GM18520 (cell line): Measurements from ENCODE around the gene TMEM200A.
"Not testable (repeated sequence)": the region's sequence is repeated elsewhere in the genome, so short reads cannot be mapped to it uniquely, and the experiment has no call there.

Source experiments
- ATAC-seq: cut with Tn5 transposase; IDR thresholded peaks from one replicate; pipeline ENCODE4 v1.9.1; 2021; ENCODE audit not compliant: unreplicated experiment

The TMEM200A gene

DNA sequence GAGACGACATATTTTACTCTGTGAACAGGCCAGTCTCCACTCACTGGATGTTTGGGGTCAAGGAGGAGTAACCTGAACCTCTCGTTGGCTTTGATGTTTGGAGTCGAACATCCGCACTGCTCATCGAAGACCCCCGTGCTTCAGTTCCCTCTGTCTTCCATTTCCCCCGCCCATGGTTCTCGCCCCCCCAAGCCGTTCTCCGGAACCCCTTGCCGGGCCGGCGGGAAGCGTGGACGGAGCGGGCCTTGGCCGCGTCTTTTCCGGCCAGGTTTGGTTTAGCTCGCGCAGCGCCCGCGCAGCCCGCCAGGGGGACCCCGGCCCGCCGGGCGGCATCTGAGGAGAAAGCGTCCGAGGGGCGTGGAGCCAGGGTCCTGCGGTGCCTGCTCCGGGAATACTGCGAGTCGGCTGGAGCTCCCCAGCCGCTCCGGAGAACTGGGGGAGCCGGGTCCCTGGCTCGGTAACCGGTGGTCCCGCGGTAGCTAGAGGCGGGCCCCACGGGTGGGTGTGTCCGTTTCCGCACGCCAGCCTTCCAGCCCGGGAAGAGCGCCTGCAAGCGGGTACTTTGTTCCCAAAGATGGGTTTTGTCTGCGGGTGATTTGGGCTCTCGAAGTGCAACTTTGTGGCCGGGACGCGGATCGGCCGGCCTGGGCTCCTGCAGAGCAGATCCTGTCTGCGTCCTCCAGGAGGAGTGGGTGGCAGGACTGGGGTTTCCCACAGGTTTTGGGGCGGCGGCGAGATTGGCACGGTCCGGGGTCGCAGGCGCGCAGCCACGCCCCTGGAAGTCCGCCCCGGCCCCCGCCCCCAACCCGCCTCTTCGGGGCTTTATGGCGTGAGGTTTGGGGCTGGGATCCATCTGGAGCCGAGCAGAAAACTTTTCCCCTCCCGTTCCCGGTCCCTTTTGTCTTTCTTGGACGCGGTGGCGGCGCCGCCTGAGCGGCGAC is at the start of gene TMEM200A:
TSS of gene TMEM200A (plus strand) at position 852 of the 941 bp plus-strand sequence. CDS start 74,406 bp downstream, outside the sequence.
- ATAC-seq: no peak

DNA sequence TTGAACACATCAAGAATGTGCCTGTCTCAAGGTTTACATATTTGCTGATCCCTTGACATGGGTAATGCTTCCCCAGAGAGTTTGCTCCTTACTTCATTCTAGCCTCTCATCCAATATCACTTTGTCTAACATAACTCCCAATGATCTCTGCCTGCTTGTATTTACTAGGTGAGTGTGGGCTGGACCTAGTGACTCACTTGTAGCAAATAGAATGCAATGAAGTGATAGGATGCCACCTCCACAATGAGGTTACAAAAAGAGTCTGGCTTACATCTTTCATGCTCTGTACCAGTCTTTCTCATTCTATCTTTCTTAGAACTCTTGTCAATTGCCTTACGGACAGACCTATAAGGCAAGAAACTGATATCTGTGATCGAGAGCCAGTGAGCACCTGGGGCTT is 44.9 kb upstream of the TMEM200A start:
- no peak for ATAC-seq

DNA sequence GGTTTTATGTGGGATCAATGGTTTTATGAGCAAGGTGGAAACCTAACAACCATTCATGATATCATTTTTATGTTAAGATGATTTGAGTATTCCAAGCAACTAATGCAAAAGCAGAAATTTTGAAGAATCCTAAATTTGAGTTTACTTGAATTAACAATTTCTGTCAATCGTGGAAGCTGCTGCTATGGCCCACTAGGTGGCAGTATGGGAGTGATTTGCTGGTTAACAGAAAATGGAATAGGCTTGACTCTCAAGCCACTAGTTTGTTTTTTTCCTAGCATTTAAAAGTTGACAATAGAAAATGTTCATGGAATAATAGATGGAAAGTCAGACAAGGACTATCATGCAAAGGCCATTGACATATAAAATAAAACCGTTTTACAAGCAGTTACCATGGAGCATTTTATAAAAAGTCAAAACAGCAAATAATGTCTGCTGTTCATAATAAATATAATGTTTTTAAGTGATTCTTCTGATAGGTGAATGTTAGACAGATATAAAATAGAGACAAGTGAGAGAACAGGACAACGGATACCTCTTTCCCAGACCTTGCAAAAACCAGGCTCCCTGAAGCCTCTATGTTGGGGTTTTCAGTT is 43.0 kb upstream of the TMEM200A start:
- no peak for ATAC-seq

DNA sequence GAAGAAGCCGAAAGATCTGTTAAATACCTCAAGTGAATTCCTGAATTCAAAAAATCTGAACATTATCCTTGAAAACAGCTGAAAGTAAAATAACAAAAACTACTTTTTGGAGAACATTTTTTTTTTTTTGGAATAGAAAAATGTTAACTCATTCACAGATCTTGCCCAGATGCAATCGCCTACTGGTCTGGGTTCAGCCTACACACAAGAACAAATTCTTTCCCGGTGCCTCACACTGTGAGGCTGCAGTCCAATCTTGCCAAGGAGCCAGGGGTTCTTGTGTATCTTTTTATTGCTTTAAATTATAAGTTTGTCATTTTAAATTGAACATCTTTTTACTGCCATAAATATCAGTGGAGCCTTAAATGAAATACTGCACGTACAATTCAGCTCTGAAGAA is 41.2 kb upstream of the TMEM200A start:
- ATAC-seq: no peak

DNA sequence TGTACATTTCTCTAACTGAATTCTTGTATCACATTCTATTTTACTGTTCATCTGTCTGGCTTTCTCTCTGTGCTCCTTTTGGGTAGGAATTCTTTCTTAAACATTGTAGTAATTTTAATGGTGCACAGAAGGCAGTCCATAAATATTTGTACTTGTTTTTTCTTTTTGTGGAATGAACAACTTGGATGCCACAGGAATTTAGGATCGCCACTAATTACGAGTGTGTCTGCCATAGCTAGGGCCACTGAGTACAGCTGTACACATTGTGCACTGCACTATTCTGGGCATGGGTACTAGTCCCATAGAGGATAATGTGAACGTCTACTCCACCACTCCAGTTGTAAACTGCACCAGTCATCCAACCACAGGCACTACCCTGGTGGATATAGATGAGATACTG is 39.3 kb upstream of the TMEM200A start:
- no peak for ATAC-seq

DNA sequence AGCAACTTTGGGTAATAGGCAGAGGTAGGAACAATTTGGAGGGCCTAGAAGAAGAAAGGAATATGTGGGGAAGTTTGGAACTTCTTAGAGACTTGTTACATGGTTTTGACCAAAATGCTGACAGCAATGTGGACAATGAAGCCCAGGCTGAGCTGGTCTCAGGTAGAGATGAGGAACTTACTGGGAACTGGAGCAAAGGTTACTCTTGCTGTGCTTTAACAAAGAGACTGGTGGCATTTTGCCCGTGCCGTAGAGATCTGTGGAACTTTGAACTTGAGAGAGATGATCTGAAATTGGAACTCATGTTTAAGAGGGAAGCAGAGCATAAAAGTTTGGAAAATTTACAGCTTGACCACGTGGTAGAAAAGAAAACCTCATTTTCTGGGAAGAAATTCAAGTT is 28.3 kb upstream of the TMEM200A start:
- no peak for ATAC-seq

DNA sequence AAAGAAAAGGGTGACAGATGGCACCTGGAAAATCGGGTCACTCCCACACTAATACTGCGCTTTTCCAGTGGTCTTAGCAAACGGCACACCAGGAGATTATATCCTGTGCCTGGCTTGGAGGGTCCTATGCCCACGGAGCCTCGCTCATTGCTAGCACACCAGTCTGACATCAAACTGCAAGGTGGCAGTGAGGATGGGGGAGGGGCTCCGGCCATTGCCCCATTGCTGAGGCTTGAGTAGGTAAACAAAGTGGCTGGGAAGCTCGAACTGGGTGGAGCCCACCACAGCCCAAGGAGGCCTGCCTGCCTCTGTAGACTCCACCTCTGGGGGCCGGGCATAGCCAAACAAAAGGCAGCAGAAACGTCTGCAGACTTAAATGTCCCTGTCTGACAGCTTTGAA is 19.5 kb upstream of the TMEM200A start:
- not testable (repeated sequence) for ATAC-seq

DNA sequence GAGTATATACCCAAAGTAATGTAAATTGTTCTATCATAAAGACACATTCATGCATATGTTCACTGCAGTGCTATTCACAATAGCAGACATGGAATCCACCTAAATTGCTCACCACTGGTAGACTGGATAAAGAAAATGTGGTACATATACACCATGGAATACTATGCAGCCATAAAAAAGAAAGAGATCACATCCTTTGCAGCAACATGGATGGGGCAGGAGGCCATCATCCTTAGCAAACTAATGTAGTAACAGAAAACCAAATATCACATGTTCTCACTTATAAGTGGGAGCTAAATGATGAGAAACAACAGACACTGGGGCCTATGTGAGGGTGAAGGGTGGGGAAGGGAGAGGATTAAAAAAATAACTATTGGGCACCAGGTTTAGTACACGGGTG is 11.5 kb upstream of the TMEM200A start:
- ATAC-seq: no peak

DNA sequence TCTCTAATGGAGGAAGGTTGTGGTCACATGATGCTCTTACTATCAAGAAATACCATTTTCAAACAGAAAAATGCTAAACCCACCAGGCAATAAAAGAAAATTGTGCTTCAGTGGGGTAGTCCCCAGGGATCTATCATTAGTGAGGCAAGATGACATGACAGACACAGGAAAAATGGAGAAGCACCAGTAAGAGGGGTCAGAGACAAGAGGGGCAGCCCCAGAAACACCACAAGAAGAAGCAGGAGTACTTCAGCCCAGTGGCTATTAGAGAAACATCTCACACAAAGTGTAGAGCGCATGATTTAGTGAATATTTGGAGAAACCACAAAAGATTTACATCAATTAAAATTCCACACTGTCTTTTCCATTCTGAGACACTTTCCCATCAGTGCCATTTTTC is 10.2 kb upstream of the TMEM200A start:
- ATAC-seq: no peak

DNA sequence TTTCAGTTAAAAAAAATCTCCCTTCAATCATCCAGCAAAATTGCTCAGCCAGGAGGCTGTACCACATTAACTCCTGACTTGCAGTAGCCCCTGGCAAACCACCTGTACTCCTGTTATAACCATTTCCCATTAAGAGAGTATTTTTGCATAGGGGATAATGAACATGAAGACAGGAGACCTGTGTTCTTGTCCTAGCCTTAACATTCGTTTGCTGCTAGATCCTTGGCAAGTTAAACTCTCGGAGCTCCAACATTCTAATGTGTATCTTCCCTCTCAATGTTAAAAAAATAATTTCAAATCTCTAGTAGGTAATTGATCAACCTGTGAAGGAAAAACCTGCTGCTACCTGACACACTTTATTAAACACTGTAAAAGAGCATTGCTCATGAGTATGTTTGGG is 8.4 kb upstream of the TMEM200A start:
- ATAC-seq: no peak

DNA sequence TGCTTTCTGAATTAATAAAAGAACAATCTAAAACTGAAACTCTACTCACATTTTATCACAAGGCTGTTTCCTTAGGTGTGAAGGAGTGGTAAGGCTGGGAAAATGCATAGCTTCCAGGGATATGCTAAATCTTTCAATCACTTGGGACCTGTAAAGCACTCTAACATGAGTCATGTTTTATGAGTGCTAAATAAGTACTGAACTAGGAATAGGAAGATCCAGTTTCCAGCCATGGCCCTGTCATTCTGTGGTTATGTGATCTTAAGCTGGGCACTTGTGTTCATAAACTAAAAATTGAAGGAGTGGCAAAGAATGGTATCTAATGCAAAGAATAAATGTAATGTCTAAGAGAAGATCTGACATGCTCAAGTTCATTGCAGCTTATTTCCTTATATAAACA is 6.1 kb upstream of the TMEM200A start:
- ATAC-seq: no peak

DNA sequence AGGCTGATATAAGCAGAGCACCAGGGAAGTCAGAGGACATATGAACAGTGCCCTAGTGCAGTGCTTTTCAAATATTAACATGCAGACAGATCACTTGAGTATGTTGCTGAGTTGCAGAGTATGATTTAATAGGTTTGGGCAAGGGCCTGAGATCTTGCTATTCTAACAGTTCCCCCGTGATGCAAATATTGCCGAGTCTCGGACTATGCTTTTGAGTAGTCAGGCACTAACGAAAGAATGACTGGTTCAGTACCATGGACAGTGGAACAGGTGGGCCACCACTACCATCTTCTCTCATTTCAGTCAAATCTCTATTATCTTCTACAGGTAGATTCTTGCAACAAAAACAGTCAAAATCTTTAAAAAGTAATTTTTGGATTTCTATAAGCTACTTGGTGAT is 3.7 kb upstream of the TMEM200A start:
- ATAC-seq: no peak

DNA sequence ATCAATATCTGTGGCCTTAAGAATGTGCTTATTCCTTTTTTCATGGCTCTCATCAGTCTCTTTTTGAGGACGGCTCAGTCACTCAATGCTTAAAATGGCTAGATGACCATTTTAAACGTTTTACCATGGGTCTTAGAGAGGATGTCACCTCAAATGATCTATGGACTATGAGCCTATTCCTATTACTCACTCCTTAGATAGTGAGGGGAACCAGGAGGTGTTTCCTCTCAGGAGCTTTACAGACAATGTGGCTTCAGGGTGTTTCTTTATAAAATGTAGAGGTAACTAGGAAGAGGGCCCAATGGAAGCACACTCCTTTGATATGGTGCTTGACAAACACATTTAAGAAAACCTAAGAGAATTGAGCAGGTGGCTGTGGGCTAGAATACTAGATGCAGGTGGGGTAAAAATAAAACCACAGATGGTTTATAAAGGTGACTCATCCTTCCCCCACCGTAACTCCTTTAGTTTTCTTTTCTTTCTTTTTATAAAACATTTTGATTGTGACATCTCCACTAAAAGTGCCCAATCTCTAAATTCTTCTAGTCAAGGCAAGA is 1.5 kb upstream of the TMEM200A start:
- ATAC-seq: no peak

DNA sequence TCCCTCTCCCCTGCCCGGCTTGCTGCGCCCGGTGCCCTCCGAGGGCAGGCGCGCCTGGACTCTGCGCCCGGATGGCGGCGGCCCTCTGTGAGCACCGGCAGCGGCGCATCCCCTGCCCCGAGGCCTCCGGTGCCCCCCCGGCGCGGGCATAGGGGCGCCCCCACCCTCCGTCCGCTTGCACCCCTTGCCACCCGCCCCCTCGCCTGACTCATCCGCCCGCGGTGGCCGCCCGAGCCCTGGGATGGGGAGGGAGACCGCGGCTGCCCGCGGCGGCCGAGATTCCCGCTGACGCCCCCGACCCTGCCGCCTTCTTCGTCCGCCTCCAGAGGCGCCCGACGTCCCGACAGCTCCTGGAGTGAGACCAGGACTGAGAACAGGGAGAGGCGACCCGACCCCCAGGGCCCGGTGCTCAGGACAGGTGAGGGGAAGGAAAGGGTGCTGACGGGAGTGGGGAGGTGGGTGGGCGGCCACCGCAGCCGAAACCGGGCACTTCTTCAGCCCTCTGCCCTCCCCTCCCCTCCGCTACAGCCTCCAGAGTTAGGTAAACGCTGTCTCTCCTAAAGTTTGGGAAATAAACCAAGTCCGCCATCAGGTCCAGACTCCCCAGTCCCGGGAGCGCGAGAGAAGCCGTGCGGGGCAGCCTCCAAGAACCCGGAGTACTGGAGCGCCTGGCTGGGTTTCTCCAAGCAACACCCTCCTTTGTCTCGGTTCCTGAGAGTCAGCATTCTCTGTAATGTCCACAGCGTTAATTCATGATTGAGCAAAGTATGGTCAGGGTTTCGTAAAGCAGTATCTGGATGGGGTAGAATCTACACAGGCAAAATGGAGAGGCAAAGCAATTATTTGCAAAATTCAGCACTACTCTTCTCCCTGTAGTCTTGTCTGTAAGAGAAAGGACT is 539 bp downstream of the TMEM200A start:
- ATAC-seq: no peak

DNA sequence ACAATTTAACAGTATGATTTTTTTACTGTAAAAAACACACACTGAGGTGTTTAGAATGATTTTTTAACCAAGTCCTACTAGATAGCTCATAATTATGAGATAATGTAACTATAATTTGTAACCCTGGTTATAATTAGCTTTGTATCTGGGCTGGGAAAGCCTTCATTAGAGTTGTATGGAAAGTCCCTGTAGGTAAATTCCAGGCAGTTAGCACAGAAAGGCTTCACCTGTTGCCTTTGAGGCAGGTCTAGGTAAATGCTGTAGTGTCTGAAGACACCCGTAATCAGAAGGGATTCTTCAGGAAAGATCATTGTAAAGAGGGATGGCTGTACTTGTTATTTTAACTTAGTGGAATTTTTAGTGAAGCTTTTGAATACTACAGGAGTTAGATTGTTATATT is 1.9 kb downstream of the TMEM200A start:
- ATAC-seq: no peak

DNA sequence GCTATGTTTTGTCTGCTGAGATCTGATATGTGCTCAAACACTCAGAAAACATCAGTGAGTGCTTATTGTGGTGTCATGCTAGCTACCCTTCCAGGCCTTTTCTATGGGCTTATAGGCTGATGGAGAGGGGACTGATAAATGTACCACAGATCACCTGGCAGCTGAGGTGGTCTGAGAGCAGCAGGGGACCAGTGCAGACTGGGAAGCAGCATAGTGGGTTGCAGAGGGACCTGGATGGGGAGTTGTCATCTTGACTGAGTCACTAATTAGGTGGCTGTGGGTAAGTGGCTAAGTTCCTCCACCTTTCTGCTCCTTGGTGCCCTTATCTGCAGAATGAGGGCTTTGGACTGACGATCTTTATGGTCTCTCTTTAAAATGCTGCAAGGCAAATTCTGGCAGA is 2.8 kb downstream of the TMEM200A start:
- ATAC-seq: no peak

DNA sequence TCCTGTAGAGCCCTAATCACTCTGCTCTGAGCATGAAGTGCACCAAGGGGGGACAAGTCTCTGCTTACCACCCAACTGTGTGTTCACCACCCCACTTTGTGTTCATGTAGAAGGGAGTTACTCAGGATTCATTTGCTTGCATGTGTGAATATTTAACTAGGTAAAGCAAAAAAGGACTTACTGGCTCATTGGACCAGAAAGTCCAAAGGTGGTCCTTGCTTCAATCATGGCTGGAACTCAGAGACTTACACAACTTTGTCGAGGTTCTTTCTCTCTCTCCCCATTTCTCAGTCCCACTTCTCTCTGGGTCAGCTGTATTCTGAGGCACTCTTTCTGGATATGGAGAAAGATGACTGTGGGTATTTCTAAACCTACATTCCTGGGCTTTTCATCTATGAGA is 4.0 kb downstream of the TMEM200A start:
- no peak for ATAC-seq

DNA sequence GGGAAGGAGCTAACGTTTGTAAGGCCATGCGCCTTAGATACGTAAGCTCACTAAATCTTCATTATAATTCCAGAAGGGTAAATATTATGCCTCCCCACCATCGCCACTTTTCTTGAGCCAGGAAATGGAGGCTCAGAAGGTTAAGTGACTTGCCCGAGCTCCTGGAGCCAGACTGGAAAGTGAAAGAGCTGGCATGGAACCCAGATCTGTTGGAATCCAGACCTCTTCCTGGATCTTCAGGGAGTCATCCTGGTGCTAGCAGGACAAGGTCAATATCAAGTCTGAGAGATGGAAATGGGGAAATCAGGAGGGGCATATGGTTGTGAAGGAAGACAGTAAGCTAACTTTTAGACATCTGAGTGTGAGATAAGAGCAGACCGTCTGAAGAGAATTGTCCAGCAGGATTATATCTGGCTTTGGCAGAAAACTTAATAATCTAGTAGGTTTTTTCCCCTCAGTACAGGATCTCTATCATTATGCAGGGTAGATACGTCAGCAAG is 6.2 kb downstream of the TMEM200A start:
- ATAC-seq: no peak

DNA sequence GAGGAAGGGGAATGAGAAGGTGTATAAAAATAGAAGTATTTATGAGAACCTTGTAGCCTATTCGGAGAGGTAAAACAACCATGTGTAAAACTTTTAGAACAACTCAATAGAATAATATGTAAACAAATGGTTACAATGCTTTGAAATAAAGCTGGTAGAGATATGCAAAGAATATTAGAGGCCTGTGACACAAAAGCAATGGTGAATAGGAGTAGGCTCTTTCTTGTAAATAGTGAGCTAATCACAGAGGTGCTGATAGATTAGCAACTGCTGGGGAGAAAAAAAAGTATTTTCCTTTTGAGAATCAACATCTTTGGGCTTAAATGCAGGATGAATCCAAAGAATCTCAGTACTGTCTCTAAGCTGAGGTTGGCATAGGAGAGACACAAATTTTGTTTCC is 7.0 kb downstream of the TMEM200A start:
- no peak for ATAC-seq

DNA sequence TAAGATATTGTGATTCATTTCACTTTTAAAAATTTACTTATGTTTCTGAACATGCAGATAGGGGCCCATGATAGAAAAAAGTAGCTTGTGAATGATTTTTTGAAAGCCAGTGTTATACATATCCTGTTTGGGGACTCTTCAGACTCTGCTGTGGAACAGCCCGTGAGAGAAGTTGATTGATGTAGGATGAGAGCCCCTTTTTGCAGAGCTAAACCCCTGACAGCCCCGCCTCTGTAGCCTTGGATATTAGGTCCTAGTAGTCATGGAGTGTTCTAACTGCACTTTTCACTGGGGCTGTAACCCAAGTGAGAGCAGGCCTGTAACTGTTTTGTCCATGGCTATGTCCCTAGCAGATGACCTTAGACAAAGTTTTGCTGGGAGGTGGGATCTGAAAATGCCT is 8.2 kb downstream of the TMEM200A start:
- ATAC-seq: no peak

DNA sequence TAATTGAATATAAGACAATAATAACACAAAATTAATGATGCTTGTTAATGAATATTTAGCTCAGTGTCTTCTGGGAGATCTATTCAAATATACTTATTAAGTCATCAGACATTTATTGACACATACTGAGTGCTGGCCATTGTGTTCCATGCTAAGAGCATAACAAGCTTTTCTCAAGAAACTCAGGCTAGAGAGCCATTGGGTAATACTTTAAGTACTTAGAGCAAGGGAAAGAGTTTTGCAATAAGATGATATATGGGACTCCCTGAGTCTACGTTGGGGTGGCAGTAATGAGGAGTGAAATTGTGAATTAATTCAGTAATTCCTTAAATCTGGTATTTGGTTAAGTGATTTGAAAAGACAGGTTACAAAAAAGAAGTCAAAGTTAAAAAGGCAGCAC is 11.1 kb downstream of the TMEM200A start:
- ATAC-seq: no peak
